ENCODE data around the gene GPR4.
A peak's percentile ranks its signal among the peaks of the same experiment; 100 is the strongest.
"Not testable (repeated sequence)": the region's sequence is repeated elsewhere in the genome, so short reads cannot be mapped to it uniquely, and the experiment has no call there.

Gene GPR4
- total RNA-seq, result 0 reads per million in 2 donors

DNA sequence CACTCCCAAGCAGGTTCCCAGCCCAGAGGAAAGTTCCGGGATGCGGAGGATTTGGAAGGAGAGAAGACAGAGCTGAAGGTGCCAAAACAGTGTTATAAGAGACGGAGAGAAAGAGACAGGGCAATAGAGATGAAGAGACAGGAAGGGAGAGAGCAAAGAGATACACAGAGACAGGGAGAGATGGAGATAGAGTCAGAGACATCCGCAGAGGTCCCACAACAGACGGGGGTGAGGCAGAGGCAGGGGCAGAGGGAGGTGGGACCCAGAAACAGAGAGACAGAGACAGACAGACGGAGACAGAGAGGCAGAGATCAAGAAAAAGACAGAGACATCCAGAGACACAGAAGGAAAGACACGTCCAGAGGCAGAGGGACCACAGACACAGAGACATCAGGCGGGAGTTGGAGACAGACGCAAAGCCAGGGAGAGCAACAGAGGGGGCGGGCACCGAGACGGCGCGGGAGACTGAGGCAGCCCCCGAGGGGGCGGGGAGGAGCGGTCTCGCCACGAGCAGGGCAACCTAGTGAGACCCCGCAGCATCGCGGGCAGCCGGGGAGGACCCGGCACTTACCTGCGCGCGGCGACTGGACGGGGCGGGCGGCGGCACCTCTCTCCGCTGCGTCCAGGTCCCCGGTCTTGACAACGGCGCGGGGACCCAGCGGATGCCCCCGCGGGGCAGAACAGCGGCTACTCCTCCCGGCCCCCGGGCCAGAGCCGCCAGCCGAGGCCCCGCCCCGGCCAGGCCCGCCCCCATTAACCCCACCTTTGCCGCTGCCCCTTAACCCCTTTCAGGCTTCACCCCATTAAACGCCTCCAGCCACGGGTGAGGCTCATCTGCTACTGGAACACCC, at the start of gene GPR4:
Gene GPR4 (minus strand): TSS at position 689 of the 851 bp plus-strand sequence. CDS start 10,346 bp downstream, outside the sequence.
- DNase-seq, result no peak

DNA sequence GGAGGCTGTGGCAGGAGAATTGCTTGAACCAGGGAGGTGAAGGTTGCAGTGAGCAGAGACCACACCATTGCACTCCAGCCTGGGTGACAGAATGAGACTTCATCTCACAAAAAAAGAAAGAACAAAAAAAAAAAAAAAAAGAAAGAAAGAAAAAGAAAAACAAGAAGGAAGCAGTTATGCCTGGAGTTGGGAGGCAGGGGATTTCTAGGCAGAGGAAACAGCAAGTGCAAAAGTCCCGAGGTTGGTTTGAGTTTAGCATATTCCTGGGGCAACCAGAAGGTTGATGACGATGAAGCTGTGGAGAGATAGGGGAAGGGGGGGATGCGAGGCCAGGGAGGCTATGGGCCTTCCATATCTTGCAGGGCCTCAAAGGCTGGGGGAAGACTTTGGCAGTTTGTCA, 48.7 kb upstream of the GPR4 start:
- no peak for DNase-seq

DNA sequence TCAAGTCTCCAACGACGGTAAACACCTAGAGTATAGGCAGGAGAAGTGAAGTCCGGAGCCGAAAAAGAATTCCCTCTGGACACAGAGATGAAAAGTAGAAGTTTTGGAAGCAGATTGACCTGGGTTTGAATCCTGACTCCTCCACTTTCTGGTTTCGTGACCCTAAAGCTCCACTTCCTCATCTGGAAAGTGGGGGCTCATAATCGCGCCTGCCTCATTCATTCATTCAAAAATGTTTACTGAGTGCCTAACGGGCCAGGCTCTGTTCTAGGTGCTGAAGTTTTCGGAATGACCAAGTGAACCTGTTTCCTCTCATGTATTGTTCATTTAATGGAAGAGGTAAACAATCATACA, 44.3 kb upstream of the GPR4 start:
- DNase-seq, result no peak

DNA sequence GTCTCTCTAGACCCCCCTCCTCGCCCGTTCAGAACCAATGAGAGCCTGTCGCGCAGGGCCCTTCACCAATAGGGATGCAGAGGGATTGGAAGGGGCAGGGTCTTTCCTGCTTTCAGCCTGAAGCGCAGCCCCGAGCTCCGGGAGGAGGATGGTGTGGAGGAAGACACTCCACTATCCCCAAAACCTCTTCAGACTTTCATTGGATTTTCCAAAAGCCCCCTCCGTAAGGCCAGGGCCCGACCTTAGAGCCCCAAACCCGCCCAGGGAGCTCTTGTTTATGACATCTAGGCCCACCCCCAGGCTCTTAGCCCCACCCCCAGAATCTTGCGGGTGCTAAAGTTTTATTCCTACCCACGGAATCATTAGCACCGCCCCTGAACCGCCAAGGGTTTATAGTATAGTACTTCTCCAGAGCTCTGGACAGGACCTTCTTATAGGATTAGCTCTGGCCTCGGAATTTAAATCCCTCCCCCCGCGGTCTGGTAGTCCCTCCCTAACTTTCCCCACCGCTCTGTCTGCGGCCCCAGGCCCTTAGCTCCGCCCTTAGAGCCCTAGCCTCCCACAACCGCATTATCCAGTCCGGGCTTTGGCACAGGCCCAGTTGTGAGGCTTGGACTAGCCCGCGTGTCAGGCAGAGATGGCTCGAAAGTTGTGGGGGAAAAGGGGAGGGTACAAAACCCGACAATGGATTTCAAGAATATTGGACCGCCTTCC, 43.8 kb upstream of the GPR4 start:
- DNase-seq, result peak; percentile 48 to 94 (median 72)

DNA sequence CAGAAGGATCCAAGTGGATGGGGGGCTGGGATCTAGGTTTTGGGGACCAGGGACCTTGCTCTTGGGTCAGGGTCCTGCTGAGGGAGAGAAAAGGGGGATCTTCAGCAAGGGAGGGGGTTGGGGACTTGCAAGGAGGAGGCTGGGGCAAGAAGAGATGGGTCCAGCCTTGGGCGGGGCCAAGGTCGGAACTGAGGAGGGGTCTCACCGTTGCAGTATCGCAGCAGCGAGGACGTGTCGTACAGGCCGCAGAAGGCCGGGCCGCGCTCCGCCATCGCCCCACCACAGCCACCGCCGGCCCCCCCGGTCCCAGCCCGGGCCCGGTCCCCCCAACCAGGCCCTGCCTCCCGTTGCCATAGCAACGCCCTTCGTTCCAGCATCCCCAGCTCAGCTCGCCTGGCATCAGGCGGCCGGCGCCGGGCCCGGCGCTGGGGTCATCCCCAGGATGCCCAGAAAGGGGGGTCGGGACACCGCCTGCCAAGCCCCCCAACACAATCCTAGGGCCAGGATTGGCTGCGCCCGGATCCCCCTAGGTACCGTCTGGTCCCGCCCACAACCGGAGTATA, 43.1 kb upstream of the GPR4 start:
- no peak for DNase-seq

DNA sequence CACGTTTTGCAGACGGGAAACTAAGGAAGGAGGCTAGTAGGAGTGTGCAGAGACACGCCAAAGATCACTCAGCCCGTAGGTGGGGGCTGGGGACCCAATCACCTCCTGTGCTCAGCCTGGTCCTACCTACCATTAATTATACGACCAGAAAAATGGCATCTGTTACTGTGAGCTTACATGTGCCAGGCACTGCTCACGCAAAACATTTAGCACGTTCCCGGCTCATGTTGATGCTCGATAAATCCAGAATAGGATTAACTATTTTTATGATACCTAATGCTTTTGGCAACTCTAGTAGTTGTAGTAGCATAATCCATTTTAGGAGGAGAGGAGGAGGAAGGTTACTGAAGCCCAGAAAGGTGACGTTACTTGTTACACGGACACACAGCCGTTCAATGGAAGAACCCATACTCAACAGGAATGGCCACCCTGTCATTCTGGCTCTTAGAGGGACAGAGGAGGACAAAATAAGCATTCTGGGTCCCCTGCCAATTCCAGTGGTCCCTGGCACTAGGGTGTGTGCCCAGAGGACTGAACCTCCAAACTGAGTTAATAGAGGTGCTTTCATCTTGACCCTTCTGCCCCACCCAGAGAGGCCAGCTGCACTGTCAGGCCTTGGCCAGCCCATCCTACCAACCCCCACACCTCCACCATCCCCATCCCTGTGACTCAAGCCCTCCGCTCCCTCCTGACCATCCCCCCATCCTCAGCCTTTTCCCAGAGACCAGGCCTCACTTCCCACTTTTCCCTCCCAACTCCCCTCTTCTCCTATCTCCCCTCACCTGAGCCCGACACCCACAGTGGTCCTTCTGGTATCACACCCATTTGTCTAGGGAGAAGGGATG, 42.1 kb upstream of the GPR4 start:
- no peak for DNase-seq

DNA sequence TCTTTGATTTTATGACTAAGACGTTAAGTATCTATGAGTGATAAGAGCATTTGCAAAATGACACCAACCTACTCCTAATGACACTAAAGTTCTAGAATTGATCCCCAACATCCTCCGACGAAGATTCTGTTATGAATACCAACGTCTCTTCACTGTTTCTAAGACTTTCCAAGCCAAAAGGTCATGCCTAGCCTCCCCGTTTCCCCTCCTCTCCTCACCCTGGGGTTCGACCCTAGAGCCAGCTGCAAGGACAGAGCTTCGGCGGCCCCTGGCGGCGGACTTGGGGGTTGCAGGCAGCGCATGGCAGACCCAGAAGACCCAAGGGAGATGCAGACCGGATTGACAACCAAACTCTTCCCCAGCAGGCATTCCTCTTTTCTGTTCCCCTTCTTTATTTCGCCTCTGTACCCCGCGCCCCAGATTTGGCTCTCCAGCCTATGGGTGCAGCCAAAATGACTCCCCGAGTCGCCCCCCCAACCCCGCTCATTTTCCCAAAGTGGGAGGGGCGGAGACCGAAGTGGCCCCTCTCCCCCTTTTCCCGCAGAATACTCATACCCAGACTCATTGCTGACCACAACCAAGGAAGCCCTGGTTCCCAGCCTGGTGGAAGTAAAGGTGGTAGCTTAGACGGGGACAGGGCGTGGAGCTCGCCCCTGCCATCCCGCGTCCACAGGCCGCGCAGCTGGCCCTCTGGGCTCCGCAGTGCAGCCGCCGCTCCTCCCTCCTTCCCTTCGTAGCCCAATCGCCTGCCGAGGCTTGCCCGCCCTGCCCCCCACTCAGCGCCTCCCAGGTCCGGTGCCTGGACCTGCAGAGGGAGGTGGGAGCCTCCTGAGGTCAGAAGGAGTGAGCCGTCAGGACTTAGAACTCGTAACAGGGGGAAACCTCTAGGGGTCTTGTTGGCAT, 41.3 kb upstream of the GPR4 start:
- DNase-seq, result peak; percentile 72 to 97 (median 80)

DNA sequence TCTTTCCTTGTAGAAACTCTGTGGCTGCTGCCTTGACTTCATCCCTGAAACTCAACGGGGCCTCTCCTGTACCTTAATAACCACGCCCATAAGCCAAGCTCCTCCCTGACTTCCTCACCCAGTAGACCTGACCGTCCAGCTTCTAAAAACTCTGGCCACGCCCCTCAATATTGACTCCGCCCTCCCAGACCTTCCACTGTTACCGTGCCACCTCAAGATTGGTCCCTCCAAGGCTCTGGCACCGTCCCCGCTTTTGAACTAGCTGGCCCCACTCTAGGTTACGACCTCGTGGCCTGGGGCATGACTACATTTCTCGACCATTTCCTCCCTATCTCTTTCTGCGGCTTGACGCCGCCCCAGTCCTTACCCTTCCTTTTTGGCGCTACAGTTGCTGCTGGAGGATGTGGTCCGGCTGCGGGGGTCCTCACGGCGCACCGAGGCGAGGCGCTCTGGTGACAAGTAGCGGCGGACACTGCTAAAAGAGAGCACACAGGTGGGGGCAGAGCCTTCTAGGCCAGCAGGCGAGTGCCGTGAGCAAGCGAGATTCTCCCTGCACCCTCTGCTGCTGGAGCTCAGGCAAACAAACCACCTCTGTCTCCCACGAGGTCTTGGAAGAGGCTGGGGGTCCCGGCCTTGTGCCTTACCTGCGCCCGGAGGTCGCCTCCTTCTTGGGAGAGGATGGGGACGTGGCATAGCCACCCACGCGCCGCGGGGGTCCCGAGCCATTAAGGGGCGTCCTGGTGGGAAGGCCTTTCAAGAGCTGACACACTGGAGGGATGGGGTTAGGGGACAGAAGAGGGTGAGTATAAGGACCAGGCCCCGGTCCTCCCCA, 39.5 kb upstream of the GPR4 start:
- peak; percentile 31 to 88 (median 49) for DNase-seq

DNA sequence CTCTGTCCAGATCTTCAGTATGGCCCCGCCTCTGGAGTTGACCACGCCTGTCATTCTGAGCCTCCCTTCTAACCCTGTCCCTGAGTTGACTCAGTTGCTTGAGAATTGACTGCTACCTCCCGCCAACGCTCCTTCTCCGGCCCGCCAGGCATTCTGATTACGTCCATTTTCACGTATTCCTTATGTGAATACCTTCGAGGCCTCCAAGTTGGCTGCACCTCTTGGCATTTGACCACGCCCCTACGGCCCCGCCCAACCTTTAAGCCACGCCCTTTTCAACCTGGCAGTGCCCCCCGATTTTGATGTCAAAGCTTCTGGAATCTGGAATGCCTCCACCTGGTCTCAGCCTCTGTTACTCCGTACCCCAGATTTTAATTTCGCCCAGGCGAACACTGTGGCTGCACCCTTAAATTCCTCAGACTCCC, 38.8 kb upstream of the GPR4 start:
- peak in 3 of 5 experiments; percentile 17 to 21 (median 20) for DNase-seq

DNA sequence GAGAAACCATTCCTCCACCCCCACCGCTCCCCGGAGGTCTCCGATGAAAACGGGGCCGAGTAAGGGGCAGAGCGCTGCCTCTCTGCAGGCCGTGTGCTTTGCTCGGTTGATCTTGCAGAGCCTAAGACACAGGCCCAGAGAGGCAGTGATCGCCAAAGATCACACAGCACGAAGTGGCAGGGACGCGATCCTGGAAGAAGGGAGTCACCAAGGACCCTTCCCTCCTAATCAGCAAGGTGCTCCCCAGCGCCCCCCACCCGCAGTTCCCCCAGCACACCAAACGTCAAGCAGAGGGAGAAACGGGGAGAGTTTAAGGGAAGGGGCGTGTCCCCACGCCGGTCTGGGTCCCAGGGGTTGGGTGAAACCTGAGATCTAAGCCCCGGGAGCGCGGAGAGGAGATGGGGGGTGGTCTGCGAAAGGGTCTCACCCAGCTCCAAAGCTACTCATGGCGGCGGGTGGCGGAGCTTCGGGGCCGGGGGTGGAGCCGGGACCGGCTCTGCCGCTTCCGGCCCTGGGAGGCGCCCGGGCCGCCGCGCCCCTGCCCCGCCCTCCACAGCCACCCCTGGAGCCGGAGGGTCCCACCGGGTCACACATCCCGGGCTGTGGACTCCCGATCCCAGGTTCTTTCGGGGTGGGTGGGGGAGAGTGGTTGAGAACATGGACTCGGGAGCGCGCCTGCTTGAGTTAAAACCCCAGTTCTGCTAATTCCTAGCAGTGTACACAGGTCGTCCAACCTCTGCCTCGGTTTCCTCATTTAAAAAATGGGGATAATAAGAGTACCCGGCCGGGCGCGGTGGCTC, 37.1 kb upstream of the GPR4 start, which contains the start of gene EML2:
Gene EML2 (minus strand): TSS at position 468 of the 800 bp plus-strand sequence. CDS start 21 bp downstream, at position 447.
- peak; percentile 20 to 71 (median 43) for DNase-seq

DNA sequence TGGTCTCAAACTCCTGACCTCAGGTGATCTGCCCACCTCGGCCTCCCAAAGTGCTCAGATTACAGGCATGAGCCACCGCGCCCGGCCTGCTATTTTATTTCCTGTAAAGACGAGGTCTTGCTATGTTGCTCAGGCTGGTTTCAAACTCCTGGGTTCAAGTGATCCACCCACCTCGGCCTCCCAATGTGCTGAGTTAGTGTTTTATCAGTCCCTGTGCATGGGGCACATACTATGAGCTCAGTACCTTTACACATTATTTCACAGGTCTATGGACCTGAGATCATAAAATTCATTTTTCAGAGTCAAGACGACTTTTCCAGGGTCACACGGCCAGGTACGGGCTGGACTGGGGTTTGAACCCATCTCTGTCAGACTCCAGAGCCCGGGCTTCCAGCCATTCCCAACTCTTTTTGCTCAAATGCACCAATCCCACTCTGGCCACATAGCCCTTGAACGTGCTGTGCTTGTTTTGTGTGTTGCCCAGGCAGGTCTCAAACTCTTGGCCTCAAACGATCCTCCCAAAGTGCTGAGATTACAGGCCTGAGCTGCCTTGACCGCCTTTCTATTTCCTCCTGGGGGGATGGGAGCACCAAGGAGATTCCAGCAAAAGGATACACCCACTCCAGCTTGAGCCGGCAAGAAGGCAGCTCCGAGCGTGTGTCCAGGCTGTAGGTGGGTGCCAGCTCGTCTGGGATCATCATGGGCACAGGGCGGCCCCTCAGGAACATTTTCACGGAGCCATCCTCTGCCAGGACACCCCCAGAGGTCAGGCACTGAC, 36.1 kb upstream of the GPR4 start:
- no peak for DNase-seq

DNA sequence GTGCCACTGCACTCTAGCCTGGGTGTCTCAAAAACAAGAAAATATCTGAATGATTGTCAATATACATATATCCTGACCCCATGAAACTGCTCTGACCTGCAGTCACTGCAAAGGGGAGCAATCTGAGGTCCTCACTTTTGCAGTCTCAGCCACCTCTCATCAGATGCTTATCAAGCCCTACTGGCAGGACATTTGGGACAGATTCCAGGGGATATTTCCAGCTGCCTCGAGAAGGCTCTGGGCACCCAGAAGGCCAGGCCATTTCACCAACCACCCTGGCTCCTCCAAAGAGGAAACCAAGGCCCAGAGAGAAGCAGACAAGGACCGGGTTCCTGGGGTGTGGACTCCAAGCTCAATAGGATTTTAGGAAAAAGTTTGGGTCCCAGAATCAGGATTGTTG, 34.9 kb upstream of the GPR4 start:
- no peak for DNase-seq

DNA sequence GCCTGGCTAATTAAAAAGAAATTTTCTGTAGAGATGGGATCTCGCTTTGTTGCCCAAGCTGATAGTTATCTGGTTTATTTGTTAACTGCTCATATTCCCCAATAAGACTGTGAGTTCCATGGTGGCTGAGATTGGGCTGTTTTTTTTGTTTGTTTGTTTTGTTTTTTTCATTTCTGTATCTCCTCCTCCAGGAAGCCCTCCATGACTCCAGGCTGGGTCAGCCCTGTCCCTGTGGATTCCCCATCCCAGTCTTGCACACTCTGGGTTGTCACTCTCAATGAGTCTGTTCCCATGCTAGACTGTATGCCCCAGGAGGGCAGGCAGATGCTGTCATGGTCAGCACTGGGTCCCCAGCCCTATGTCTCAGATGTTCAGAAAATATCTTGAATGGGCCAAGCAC, 34.3 kb upstream of the GPR4 start:
- no peak for DNase-seq

DNA sequence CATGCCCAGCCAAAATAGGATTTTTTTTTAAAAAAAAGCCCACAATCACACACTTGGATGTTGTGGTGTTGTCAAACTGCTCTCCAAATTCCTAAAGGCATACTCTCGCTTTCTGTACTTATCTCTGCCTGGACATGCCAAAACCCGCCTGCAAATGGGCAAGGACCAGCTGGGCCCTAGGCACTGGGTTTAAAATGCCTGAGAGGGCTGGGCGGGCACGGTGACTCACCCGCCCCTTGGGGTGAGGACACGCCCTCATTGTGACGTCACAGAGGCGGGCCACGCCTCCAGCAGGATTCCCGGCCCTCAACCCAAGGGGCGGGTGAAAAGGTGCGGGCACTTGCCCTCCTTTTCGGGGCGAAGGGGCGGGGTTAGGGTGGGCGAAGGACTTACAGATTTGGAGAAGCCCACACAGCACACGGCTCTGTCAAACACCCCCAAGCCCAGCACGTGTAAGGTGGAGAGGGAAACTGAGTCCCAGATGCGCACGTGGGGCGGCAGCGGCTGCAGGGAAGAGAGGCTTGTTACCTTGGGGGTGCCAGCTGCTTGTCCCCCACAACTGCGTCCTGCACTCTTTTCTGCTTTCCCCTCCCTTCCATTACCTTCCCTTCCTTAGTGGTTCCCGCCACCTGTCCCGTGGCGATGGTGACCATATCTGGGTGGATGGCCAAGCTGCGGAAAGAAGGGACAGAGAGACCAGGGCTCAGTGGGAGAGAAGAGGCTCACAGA, 30.6 kb upstream of the GPR4 start:
- DNase-seq, result peak in 4 of 5 experiments; percentile 14 to 28 (median 20)

DNA sequence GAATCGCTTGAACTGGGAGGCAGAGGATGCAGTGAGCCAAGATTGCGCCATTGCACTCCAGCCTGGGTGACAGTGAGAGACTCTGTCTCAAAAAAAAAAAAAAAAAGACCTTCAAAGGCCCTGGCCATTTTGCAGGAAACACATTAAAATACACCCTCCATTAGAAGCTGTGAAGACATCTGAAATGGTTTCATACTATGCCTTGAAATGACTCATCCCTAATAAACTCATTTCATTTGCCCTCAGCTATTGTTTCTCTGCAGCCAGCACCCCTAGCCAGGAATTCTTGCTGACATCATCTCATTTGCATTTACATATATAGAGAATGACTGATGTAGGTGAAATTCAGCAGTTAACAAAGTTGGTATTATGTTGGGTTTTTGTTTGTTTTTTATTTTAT, 28.5 kb upstream of the GPR4 start:
- peak in 1 of 5 experiments; percentile 26 for DNase-seq

DNA sequence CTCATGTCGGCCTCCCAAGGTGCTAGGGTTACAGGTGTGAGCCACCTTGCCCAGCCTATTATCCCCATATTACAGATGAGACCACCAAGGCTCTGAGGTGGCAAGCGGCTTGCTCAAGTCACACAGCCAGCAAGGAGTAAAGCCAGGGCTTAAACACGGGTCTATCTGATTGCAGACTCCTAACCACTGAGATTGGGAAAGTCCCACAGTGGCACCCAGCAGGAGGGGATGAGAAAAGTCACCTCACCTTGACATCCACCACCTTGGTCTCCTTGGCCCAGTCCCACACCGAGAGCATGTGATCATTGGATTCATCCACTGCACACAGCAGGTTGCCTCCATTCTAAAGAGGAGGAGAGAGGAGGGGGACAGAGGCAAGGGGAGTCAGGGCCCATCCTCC, 27.7 kb upstream of the GPR4 start:
- no peak for DNase-seq

DNA sequence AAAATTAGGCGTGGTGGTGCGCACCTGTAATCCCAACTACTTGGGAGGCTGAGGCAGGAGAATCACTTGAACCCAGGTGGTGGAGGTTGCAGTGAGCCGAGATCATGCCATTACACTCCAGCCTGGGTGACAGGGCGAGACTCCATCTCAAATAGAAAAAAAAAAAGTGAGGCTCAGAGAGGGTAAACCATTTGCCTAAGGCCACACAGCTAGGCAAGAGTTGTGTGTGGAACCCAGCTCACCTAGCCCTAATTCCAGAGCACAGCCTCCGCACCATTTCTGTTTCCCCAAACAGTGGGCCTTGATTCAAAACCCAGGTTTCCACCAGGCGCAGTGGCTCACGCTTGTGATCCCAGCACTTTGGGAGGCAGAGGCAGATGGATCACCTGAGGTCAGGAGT, 26.2 kb upstream of the GPR4 start:
- not testable (repeated sequence) for DNase-seq

DNA sequence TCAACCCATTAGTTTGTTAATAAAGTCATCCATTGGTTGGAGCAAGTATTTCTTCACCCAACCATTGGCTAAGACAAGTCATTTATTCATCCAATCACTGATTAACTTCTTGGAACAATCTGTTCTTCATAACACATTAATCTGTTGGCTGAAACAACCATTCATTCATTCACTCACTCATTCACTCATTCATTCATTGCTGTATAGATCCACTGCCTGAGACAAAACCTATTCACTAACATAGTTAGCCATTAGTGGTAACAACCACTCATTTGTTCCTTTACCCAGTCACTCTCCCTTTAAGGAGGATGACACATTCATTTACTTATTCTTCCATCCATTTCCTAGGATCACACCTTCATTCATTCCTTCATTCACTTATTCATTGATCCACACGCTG, 22.0 kb upstream of the GPR4 start:
- DNase-seq, result no peak

Data from T-helper 2 cell (primary cell).